Measurements from ENCODE around the gene MANBA. TPM values are rescaled to one million over a fixed set of nuclear protein-coding genes. Genes with fewer than 3 reads are reported as not detected.
A peak's percentile ranks its signal among the peaks of the same experiment; 100 is the strongest.

The MANBA gene
- total RNA-seq, 1 experiment from 2014 or later, result 11.2 TPM

GRCh38 chr4:102633100-102633499 is 127.7 kb downstream of the MANBA start:
- H3K36me3 Mint-ChIP-seq (ENCODE audit: insufficient read depth, unreplicated experiment), result peaks cover 23% of the 10 kb centered on the region
- no peak overlapping the region for H3K4me3 Mint-ChIP-seq (ENCODE audit: unreplicated experiment)
- no TSS peak for BruUV-seq (replicated peaks)
- H3K27ac Mint-ChIP-seq (ENCODE audit: low read depth, unreplicated experiment), result no peak overlapping the region
- no peaks in the 10 kb centered on the region for H3K9me3 Mint-ChIP-seq (ENCODE audit: unreplicated experiment)
- ChIA-PET POLR2A (interaction anchor here (0.6 to 1.0 kb wide), 2 partner anchors 13 to 241 kb away, joined by 3 read pairs; no protein-coding TSS in a partner anchor), CTCF (interaction anchor here (1.0 to 1.4 kb wide), 3 partner anchors 13 to 374 kb away, joined by 3 to 6 read pairs (median 3); no protein-coding TSS in a partner anchor)
- intact Hi-C loops (cut with micrococcal nuclease), result no loop called here
- no peak for DNase-seq (ENCODE audit: unreplicated experiment)
- H3K4me1 Mint-ChIP-seq (ENCODE audit: insufficient read depth, unreplicated experiment), result peaks cover 3% of the 10 kb centered on the region
- no peak for TF ChIP-seq CTCF (IDR thresholded peaks at IDR 0.05; ENCODE audit: unreplicated experiment)
- H3K27me3 Mint-ChIP-seq (ENCODE audit: insufficient read depth, unreplicated experiment), result no peaks in the 10 kb centered on the region

- CTCF ChIA-PET, result interaction anchor here (0.6 to 1.4 kb wide), 4 partner anchors 12 to 375 kb away, joined by 3 to 6 read pairs (median 3); no protein-coding TSS in a partner anchor
- no peak for TF ChIP-seq CTCF (IDR thresholded peaks at IDR 0.05; ENCODE audit: unreplicated experiment)
- BruUV-seq (replicated peaks), result no TSS peak
- Mint-ChIP-seq H3K4me3 (ENCODE audit: unreplicated experiment) (no peak overlapping the region), H3K27me3 (ENCODE audit: insufficient read depth, unreplicated experiment) (no peaks in the 10 kb centered on the region), H3K4me1 (ENCODE audit: insufficient read depth, unreplicated experiment) (peaks cover 10% of the 10 kb centered on the region), H3K9me3 (ENCODE audit: unreplicated experiment) (no peaks in the 10 kb centered on the region), H3K27ac (ENCODE audit: low read depth, unreplicated experiment) (no peak overlapping the region), H3K36me3 (ENCODE audit: insufficient read depth, unreplicated experiment) (peaks cover 23% of the 10 kb centered on the region)
- intact Hi-C loops (cut with micrococcal nuclease), result no loop called here
- DNase-seq (ENCODE audit: unreplicated experiment), result no peak
- POLR2A ChIA-PET, result interaction anchor here (0.6 to 1.0 kb wide), 3 partner anchors 12 to 241 kb away, joined by 3 read pairs; no protein-coding TSS in a partner anchor
These were observed 128.3 kb downstream of the MANBA start for GRCh38 chr4:102632241-102633065.

- no peaks in the 10 kb centered on the region for H3K27me3 Mint-ChIP-seq (ENCODE audit: insufficient read depth, unreplicated experiment)
- H3K4me1 Mint-ChIP-seq (ENCODE audit: insufficient read depth, unreplicated experiment), result peaks cover 14% of the 10 kb centered on the region
- BruUV-seq (replicated peaks), result no TSS peak
- ChIA-PET POLR2A (interaction anchor here (1.0 kb wide), 1 partner anchor 12 kb away, joined by 3 read pairs; no protein-coding TSS in a partner anchor), CTCF (interaction anchor here (0.8 kb wide), 1 partner anchor 11 kb away, joined by 3 read pairs; no protein-coding TSS in a partner anchor)
- H3K9me3 Mint-ChIP-seq (ENCODE audit: unreplicated experiment), result no peaks in the 10 kb centered on the region
- intact Hi-C loops (cut with micrococcal nuclease), result no loop called here
- DNase-seq (ENCODE audit: unreplicated experiment), result no peak
- H3K4me3 Mint-ChIP-seq (ENCODE audit: unreplicated experiment), result no peak overlapping the region
- no peak for TF ChIP-seq CTCF (IDR thresholded peaks at IDR 0.05; ENCODE audit: unreplicated experiment)
- peaks cover 23% of the 10 kb centered on the region for H3K36me3 Mint-ChIP-seq (ENCODE audit: insufficient read depth, unreplicated experiment)
- H3K27ac Mint-ChIP-seq (ENCODE audit: low read depth, unreplicated experiment), result no peak overlapping the region
These were observed 129.2 kb downstream of the MANBA start for GRCh38 chr4:102631616-102632015.

- no peak for DNase-seq (ENCODE audit: unreplicated experiment)
- BruUV-seq (replicated peaks), result no TSS peak
- Mint-ChIP-seq H3K4me1 (ENCODE audit: insufficient read depth, unreplicated experiment) (peaks cover 14% of the 10 kb centered on the region), H3K27ac (ENCODE audit: low read depth, unreplicated experiment) (peak overlapping the region; percentile 23), H3K27me3 (ENCODE audit: insufficient read depth, unreplicated experiment) (no peaks in the 10 kb centered on the region), H3K9me3 (ENCODE audit: unreplicated experiment) (no peaks in the 10 kb centered on the region), H3K36me3 (ENCODE audit: insufficient read depth, unreplicated experiment) (peaks cover 16% of the 10 kb centered on the region), H3K4me3 (ENCODE audit: unreplicated experiment) (no peak overlapping the region)
- intact Hi-C loops (cut with micrococcal nuclease), result loop anchor here (10.0 kb wide), 2 partner anchors 85 to 285 kb away; partner anchors contain the start of gene SLC39A8
- CTCF ChIA-PET, result interaction anchor here (1.0 kb wide), 1 partner anchor 461 kb away, joined by 4 read pairs; no protein-coding TSS in a partner anchor
- TF ChIP-seq CTCF (IDR thresholded peaks at IDR 0.05; ENCODE audit: unreplicated experiment), result no peak
- POLR2A ChIA-PET, result no interaction called here
These were observed 131.1 kb downstream of the MANBA start for GRCh38 chr4:102629673-102630072.

All from MCF 10A (cell line).